HT-29 (cell line): ENCODE results near the gene DYDC2. TPM values are rescaled to one million over a fixed set of nuclear protein-coding genes. Genes with fewer than 3 reads are reported as not detected.
"Not testable (repeated sequence)": the region's sequence is repeated elsewhere in the genome, so short reads cannot be mapped to it uniquely, and the experiment has no call there.

ENCODE experiments used
- DNase-seq: peaks from one replicate; pipeline ENCODE4 v3.0.0-alpha.2; 2015; ENCODE audit warnings: low spot score
- total RNA-seq: library from RNA; depleted of rRNA; stranded (reverse); fragments of >200 nt; shearing (Covaris generic); gene quantifications from 2 replicates; pipeline ENCODE4 v1.2.3, GENCODE V29; 2014; rRNA removed

Gene DYDC2
- total RNA-seq, 1 experiment from 2014 or later, result not detected

DNA sequence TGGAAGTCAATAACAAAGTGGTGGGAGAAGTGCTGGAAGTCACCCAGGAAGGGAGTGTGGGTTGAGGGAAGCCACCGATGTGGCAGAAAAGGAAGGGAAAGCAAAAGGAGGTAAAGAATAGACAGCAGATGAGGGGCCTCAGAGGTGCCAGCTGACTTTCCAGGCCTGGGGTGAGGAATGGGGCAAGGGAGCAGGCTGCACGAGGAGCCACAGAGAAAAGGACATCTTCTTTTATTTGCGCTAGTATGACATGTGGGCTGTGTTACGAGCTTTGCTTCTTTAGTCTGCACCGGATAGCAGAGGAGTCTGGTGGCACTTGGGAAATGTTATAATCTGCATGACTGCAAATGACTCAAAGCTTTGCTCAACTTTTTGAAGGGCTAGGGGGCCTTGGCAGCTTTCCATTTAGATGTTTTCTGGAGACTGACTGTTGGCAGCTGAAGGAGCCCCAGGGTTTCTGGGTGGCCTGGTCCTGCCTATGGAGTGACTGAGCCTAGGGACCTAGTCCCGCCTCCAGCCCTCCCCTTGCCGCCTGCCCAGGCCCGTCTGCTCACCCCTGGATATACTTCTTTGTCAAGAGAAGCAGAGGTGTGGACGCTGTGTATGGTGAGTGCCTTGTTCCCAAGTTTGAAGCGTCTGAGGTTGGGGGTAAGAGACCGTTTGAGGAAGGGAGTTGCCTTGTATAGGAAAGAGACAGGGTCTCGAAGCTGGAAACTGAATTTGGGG, 56.9 kb downstream of the DYDC2 start:
- DNase-seq, result no peak

DNA sequence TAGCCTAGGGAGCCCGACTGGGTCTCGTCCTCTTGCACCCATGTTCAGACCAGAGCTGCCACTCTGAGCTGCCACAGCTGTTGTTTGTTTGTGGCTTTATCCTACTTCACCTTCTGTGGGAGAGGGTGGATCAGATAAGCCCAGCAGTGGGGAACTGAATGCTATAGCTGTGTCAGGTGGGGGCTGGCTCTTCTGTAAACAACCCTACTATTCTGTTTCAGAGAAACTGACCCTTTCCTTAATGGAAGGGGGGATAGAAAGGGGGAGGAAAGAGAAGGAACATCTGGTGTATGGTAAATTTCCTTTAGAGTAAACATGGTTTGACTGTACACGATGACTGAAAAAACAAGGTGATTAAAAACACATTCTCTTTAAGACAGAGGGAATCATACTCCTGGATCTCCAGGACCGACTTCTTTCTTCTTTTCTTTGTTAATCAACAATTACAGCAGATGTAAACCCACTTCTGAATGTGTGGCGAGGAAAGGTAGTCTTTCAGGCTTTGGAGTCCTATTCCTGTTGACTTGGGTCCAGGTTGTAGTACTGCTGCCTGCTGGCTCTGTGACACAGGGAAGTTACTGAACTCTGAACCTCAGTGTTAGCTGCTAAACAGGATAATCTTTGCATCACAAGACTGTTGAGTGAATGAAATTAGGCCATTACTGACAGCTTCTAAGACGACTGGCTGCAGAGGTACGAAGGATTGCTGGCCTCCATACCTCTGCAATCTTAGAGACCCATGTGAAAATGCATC, 57.7 kb downstream of the DYDC2 start:
- DNase-seq, result no peak

DNA sequence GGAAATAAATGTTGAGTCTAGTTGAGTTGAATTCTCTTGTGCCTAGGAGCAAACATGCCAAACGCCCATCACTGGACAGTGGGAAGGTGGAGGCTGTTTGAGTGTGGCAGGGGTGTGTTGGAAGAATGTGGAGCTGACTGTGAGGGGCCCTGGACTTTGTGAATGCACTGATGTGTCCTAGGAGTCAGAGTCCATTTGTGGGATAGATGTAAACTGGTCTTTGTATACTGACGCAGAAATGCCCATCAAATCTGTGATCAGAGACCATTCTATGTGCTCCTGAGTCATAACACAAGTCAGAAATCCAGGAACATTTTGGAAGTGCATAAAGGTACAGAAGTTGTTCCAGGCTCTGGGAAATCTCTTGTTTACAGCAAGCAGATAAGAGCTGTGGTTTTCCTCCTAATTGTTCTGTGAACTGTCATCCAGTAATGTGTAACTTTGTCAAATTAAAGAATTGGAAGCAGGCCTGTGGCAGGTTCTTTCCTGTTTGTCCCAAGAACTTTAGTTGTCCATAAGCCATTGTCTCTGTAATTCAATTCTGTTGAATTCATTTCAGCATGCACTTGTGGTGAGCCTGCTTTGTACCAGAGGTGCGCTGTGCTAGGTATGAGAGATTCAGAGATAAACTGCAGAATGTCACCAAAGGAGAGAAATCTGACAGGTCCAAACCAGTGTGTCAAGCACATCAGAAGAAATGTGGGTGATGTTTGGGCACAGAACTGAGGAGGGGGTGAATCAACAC, 59.3 kb downstream of the DYDC2 start:
- no peak for DNase-seq

DNA sequence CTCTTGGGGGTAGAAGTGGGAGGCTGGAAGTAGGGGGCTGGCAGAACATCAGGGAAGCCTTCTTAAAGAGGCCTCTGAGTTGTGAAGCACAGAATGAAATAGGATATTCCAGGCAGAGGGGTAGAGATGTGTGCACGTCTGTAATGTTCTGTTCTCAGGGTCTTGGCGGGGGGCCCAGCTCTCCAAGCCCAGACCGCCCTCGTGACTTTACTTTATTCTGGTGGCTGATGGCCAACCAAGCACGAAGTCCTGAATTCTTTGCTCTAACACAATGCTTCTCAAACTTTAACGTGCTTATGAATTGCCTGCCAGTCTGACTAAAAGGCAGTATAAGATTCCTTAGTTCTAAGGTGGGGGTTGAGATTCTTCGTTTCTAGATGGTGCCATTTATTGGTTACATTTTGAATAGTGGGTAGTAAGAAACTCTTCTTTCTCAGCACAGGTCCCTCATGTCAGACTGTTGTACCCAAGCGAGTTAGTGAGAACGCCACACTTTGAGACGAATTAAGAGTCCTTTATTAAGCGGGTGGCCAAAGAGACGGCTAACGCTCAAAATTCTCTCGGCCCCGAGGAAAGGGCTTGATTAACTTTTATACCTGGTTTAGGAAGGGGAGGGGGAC, 60.0 kb downstream of the DYDC2 start:
- no peak for DNase-seq

GRCh38 chr10:80417256-80417655, 60.7 kb downstream of the DYDC2 start:
- not testable (repeated sequence) for DNase-seq

Other genes starting within 250 kb of the DYDC2 start
- not detected in 2 replicates for gene PLAC9, start 224.1 kb upstream of the DYDC2 start, total RNA-seq
- gene ANXA11, start 151.2 kb upstream of the DYDC2 start, total RNA-seq, result 305 and 311 TPM in 2 replicates
- 0.03 TPM in 1 of 2 replicates, not detected in the other for gene MAT1A, start 67.1 kb upstream of the DYDC2 start, total RNA-seq
- gene DYDC1, start within 50 bp of the DYDC2 start, total RNA-seq, result not detected in 2 replicates
- 8.6 and 9.3 TPM in 2 replicates for gene PRXL2A, start 51.8 kb downstream of the DYDC2 start, total RNA-seq
- 58.3 and 65.1 TPM in 2 replicates for gene TSPAN14, start 97.5 kb downstream of the DYDC2 start, total RNA-seq
- not detected in 2 replicates for gene SH2D4B, start 181.1 kb downstream of the DYDC2 start, total RNA-seq